K562 (cell line): ENCODE results near the gene IL15RA. TPM values are rescaled to one million over a fixed set of nuclear protein-coding genes. Genes with fewer than 3 reads are reported as not detected.

Source experiments
- ARHGAP35 ChIP-seq: fragments of 450-650 bp; IDR thresholded peaks from 2 replicates; pipeline ENCODE4 v1.6.1; 2018; ENCODE audit not compliant: partially characterized antibody
- CBX1 ChIP-seq: sonication (generic); IDR thresholded peaks from 2 replicates; pipeline ENCODE4 v1.6.1; 2016; ENCODE audit warnings: antibody characterized with exemption, low read depth, mild to moderate bottlenecking
- CREBBP ChIP-seq: IDR thresholded peaks from one replicate; pipeline ENCODE4 v1.6.1; 2012; ENCODE audit warnings: low read depth, mild to moderate bottlenecking, control low read depth, inconsistent platforms, low read length
- CXXC5 ChIP-seq: fragments of 250-450 bp; sonication (Bioruptor Pico); IDR thresholded peaks from 2 replicates; pipeline ENCODE4 v1.8.0; 2022; ENCODE audit warnings: inconsistent platforms, mild to moderate bottlenecking, moderate library complexity
- HDAC6 ChIP-seq: IDR thresholded peaks from 2 replicates; pipeline ENCODE4 v1.6.1; 2012; ENCODE audit warnings: low read depth, mild to moderate bottlenecking, control low read depth, inconsistent platforms, low read length, moderate library complexity
- NR2C1 ChIP-seq, 2 experiments: fragments of 450-650 bp; IDR thresholded peaks; 2 replicates each; pipeline ENCODE4 v1.6.1; 2017; ENCODE audit warnings: mild to moderate bottlenecking in 2 of 2, antibody characterized with exemption in 1 of 2, inconsistent platforms in 1 of 2, missing compliant biosample characterization in 1 of 2, missing genetic modification characterization in 1 of 2
- PHTF2 ChIP-seq: fragments of 250-450 bp; sonication (Bioruptor Pico); IDR thresholded peaks from 2 replicates; pipeline ENCODE4 v1.5.0; 2021; ENCODE audit warnings: mild to moderate bottlenecking
- SETDB1 ChIP-seq: IDR thresholded peaks from one replicate; pipeline ENCODE4 v1.6.1; 2012; ENCODE audit warnings: low read length, control low read depth, inconsistent platforms
- ZNF121 ChIP-seq: sonication (generic); formaldehyde crosslinking; conservative IDR thresholded peaks from 2 replicates; pipeline ENCODE4 v1.8.0; 2022; ENCODE audit warnings: missing genetic modification reagents
- ZNF175 ChIP-seq: fragments of 200-800 bp; sonication (Bioruptor generic); IDR thresholded peaks from 2 replicates; pipeline ENCODE4 v1.6.1; 2016; ENCODE audit warnings: low read depth, mild to moderate bottlenecking, missing genetic modification characterization, missing compliant biosample characterization
- ZNF507 ChIP-seq: conservative IDR thresholded peaks from 2 replicates; pipeline ENCODE4 v1.6.1; 2017; ENCODE audit warnings: missing genetic modification characterization, missing compliant biosample characterization
- ZNF512 ChIP-seq: IDR thresholded peaks from 2 replicates; pipeline ENCODE4 v1.6.1; 2016; ENCODE audit warnings: missing genetic modification characterization, missing compliant biosample characterization
- ZNF551 ChIP-seq: fragments of 250-450 bp; sonication (Bioruptor Pico); IDR thresholded peaks from 2 replicates; pipeline ENCODE4 v1.5.0; 2021; ENCODE audit warnings: mild to moderate bottlenecking, moderate library complexity
- ZNF79 ChIP-seq: fragments of 250-450 bp; sonication (Bioruptor Pico); IDR thresholded peaks from 2 replicates; pipeline ENCODE4 v1.4.0; 2020; ENCODE audit warnings: low read depth, mild to moderate bottlenecking, moderate library complexity
- polyA plus RNA-seq, 8 experiments: library from polyadenylated mRNA; depleted of rRNA in 4 of 8; stranded (reverse) in 5 of 8; unstranded in 3 of 8; fragments of >200 nt; fragmentation: Nextera tagmentation in 2 of 8; fragmentation: Illumina TruSeq in 1 of 8; extraction: Ambion mirVana in 2 of 8; extraction: Trizol in 1 of 8; gene quantifications; 2 replicates each; pipeline versions ENCODE4 v1.2.1 to v1.2.3, GENCODE V29; 2011 to 2014; ENCODE audit warnings: inconsistent platforms in 1 of 8, missing spikeins in 1 of 8
- total RNA-seq, 7 experiments: library from RNA; depleted of rRNA in 6 of 7; stranded (reverse); fragments of >200 nt in 6 of 7; fragmentation: Illumina TruSeq in 2 of 7; extraction: Trizol in 2 of 7; gene quantifications; 2 replicates each; pipeline versions ENCODE4 v1.2.1 to v1.2.3, GENCODE V29; 2011 to 2021; ENCODE audit warnings: low replicate concordance in 1 of 7
- TF ChIP-seq, protein P1 (sequence below): fragments of 200-600 bp; sonication (generic); IDR thresholded peaks from one replicate; pipeline ENCODE4 v1.6.1; 2012; ENCODE audit warnings: mild to moderate bottlenecking, low read depth, low read length, inconsistent platforms

Gene IL15RA
- total and polyA plus RNA-seq, 9 of the 15 experiments (the other 6 are each of a cell fraction or from before 2014, with no cell fraction given): 1.2 to 11.7 (median 8.0) TPM

DNA sequence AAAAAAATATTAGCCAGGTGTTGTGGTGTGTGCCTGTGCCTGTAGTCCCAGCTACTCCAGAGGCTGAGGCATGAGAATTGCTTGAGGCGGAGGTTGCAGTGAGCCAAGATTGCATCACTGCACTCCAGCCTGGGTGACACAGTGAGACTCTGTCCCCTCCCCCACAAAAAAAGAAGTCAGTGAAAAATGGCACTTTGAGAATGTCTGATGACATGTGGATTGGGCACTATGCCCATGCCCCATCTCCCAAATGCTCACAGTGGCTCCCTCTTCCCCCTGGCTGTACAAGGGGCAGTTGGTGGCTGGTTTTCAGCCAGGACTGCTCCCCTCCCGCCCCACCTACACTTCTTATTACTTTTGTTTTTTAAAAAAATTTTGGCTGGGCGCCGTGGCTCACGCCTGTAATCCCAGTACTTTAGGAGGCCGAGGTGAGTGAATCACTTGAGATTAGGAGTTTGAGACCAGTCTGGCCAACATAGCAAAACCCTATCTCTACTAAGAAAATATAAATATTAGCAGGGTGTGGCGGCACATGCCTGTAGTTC is 26.1 kb downstream of the IL15RA start (continued):
- TF ChIP-seq ZNF512 (tag): no peak
- TF ChIP-seq HDAC6: no peak
- no peak for TF ChIP-seq CBX1
- no peak for TF ChIP-seq SETDB1
- no peak for TF ChIP-seq ZNF79
- no peak for TF ChIP-seq NR2C1 (IDR thresholded peaks at IDR 0.05)
- TF ChIP-seq NR2C1 (tag; IDR thresholded peaks at IDR 0.05): no peak
- TF ChIP-seq, protein P1, sequence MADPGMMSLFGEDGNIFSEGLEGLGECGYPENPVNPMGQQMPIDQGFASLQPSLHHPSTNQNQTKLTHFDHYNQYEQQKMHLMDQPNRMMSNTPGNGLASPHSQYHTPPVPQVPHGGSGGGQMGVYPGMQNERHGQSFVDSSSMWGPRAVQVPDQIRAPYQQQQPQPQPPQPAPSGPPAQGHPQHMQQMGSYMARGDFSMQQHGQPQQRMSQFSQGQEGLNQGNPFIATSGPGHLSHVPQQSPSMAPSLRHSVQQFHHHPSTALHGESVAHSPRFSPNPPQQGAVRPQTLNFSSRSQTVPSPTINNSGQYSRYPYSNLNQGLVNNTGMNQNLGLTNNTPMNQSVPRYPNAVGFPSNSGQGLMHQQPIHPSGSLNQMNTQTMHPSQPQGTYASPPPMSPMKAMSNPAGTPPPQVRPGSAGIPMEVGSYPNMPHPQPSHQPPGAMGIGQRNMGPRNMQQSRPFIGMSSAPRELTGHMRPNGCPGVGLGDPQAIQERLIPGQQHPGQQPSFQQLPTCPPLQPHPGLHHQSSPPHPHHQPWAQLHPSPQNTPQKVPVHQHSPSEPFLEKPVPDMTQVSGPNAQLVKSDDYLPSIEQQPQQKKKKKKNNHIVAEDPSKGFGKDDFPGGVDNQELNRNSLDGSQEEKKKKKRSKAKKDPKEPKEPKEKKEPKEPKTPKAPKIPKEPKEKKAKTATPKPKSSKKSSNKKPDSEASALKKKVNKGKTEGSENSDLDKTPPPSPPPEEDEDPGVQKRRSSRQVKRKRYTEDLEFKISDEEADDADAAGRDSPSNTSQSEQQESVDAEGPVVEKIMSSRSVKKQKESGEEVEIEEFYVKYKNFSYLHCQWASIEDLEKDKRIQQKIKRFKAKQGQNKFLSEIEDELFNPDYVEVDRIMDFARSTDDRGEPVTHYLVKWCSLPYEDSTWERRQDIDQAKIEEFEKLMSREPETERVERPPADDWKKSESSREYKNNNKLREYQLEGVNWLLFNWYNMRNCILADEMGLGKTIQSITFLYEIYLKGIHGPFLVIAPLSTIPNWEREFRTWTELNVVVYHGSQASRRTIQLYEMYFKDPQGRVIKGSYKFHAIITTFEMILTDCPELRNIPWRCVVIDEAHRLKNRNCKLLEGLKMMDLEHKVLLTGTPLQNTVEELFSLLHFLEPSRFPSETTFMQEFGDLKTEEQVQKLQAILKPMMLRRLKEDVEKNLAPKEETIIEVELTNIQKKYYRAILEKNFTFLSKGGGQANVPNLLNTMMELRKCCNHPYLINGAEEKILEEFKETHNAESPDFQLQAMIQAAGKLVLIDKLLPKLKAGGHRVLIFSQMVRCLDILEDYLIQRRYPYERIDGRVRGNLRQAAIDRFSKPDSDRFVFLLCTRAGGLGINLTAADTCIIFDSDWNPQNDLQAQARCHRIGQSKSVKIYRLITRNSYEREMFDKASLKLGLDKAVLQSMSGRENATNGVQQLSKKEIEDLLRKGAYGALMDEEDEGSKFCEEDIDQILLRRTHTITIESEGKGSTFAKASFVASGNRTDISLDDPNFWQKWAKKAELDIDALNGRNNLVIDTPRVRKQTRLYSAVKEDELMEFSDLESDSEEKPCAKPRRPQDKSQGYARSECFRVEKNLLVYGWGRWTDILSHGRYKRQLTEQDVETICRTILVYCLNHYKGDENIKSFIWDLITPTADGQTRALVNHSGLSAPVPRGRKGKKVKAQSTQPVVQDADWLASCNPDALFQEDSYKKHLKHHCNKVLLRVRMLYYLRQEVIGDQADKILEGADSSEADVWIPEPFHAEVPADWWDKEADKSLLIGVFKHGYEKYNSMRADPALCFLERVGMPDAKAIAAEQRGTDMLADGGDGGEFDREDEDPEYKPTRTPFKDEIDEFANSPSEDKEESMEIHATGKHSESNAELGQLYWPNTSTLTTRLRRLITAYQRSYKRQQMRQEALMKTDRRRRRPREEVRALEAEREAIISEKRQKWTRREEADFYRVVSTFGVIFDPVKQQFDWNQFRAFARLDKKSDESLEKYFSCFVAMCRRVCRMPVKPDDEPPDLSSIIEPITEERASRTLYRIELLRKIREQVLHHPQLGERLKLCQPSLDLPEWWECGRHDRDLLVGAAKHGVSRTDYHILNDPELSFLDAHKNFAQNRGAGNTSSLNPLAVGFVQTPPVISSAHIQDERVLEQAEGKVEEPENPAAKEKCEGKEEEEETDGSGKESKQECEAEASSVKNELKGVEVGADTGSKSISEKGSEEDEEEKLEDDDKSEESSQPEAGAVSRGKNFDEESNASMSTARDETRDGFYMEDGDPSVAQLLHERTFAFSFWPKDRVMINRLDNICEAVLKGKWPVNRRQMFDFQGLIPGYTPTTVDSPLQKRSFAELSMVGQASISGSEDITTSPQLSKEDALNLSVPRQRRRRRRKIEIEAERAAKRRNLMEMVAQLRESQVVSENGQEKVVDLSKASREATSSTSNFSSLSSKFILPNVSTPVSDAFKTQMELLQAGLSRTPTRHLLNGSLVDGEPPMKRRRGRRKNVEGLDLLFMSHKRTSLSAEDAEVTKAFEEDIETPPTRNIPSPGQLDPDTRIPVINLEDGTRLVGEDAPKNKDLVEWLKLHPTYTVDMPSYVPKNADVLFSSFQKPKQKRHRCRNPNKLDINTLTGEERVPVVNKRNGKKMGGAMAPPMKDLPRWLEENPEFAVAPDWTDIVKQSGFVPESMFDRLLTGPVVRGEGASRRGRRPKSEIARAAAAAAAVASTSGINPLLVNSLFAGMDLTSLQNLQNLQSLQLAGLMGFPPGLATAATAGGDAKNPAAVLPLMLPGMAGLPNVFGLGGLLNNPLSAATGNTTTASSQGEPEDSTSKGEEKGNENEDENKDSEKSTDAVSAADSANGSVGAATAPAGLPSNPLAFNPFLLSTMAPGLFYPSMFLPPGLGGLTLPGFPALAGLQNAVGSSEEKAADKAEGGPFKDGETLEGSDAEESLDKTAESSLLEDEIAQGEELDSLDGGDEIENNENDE: no peak
- no peak for TF ChIP-seq ZNF175 (CRISPR knock-in tag)
- no peak for TF ChIP-seq ZNF507 (tag)
- no peak for TF ChIP-seq ARHGAP35
- no peak for TF ChIP-seq CREBBP
- TF ChIP-seq ZNF121: no peak
- no peak for TF ChIP-seq CXXC5
- no peak for TF ChIP-seq ZNF551 (CRISPR knock-in tag)
- no peak for TF ChIP-seq PHTF2 (CRISPR knock-in tag)
